Hepatocyte (in vitro differentiated cells): ENCODE results near the gene AK1.

Experiments used
- CTCF ChIP-seq: fragments of 200-600 bp; sonication (generic); IDR thresholded peaks from 2 replicates; pipeline ENCODE4 v1.5.1; 2016; ENCODE audit warnings: antibody characterized with exemption, mild to moderate bottlenecking; ENCODE audit not compliant: poor library complexity
- EZH2 ChIP-seq: fragments of 200-600 bp; sonication (generic); IDR thresholded peaks from 2 replicates; pipeline ENCODE4 v1.6.1; 2016; ENCODE audit warnings: antibody characterized with exemption, mild to moderate bottlenecking, borderline replicate concordance
- EZH2phosphoT487 ChIP-seq: fragments of 200-600 bp; sonication (generic); IDR thresholded peaks from one replicate; pipeline ENCODE4 v1.6.1; 2018; ENCODE audit warnings: antibody characterized with exemption, mild to moderate bottlenecking, low read depth, moderate library complexity; ENCODE audit not compliant: unreplicated experiment, severe bottlenecking

DNA sequence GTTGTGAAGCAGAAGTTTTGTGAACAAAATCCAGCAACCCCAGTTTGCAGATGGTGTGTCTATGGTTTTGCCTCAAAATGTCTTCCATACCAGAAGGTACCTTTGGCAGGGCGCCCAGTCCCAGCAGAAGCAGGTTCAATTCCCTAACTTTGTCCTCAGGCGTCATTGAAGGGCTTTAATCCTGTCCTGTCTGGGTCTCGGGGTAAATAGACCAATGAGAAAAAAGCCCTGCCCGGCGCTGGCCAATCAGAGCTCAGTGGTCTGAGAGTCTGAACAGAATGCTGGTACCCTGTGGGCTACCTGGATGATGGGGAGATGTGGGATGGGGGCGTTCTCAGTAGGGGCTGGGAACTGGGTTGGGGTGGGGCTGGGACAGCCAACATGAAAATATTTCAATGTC, 45.6 kb upstream of the AK1 start:
- TF ChIP-seq CTCF (no peak), EZH2 (no peak), EZH2phosphoT487 (no peak)
